ENCODE results near the gene MYH11. TPM values are rescaled to one million over a fixed set of nuclear protein-coding genes. Genes with fewer than 3 reads are reported as not detected.

MYH11 gene
- total RNA-seq, 1 donor from 2014 or later: 0.04 TPM

DNA sequence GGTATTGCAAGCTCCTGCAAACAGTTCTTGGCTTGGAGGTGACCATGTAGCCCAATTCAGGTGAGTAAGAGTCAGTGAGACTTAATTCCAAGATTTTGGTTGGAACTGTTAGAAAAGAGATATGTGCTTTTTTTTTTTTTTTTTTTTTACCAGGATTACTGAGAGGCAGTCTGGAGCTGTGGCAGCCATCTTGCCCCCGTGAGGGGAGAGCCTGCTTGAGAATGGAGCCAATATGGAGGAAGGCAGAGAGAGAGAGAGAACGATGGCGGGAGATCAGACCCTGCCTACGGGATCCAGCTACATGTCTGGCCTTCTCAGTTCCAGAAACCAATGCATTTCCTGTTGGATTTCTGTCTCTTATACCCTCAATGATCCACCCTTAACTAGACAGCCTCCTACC is 97.8 kb downstream of the MYH11 start:
- no peaks in the 10 kb centered on the region for H3K27me3 ChIP-seq (ENCODE audit: control insufficient read depth, insufficient read depth, low read length)
- DNase-seq (ENCODE audit: low read depth): no peak
- no peaks in the 10 kb centered on the region for H3K36me3 ChIP-seq (ENCODE audit: control insufficient read depth, insufficient read depth, low read length)
- TF ChIP-seq, protein P1, sequence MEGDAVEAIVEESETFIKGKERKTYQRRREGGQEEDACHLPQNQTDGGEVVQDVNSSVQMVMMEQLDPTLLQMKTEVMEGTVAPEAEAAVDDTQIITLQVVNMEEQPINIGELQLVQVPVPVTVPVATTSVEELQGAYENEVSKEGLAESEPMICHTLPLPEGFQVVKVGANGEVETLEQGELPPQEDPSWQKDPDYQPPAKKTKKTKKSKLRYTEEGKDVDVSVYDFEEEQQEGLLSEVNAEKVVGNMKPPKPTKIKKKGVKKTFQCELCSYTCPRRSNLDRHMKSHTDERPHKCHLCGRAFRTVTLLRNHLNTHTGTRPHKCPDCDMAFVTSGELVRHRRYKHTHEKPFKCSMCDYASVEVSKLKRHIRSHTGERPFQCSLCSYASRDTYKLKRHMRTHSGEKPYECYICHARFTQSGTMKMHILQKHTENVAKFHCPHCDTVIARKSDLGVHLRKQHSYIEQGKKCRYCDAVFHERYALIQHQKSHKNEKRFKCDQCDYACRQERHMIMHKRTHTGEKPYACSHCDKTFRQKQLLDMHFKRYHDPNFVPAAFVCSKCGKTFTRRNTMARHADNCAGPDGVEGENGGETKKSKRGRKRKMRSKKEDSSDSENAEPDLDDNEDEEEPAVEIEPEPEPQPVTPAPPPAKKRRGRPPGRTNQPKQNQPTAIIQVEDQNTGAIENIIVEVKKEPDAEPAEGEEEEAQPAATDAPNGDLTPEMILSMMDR (IDR thresholded peaks at IDR 0.05; ENCODE audit: insufficient read depth, low read length, poor library complexity, severe bottlenecking): no peak
- H3K4me3 ChIP-seq (ENCODE audit: low read depth, low read length): no peak overlapping the region

DNA sequence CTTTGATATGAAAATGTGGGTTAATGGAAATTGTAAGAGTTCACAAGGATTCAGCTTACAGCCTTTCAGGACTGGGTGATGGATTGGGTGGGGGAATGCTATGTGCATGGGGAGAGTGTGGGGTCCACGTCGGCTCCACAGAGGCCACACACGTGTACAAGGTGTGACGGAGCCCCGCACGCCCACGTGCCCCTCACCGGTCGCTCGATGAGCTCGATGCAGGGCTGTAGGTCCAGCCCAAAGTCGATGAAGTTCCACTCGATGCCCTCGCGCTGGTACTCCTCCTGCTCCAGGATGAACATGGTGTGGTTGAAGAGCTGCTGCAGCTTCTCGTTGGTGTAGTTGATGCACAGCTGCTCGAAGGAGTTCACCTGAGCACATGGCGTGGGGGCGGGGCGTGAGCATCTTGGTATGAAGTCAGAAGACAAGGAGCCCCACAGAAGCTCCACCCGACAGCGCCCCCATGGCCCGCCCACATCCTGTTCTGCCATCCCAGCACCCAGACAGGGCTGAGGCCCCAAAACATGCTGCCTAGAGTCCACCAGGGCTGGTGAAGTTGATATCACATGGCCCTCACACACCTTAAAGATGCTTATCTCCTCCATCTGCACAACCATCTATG is 99.1 kb downstream of the MYH11 start:
- no peak for DNase-seq (ENCODE audit: low read depth)
- no peak overlapping the region for H3K4me3 ChIP-seq (ENCODE audit: low read depth, low read length)
- TF ChIP-seq, protein P1 (IDR thresholded peaks at IDR 0.05; ENCODE audit: insufficient read depth, low read length, poor library complexity, severe bottlenecking): no peak

DNA sequence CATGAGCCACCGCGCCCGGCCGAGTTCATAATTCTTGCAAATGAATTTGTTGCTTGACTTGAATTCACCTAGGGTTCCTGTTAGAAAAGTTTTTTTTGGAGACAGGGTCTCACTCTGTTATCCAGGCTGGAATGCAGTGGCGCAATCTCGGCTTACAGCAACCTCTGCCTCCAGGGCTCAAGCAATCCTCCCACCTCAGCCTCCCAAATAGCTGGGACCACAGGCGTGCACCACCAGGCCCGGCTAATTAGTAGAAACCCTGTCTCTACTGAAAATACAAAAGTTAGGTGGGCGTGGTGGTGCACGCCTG is 99.8 kb downstream of the MYH11 start:
- H3K4me3 ChIP-seq (ENCODE audit: low read depth, low read length): no peak overlapping the region
- no peaks in the 10 kb centered on the region for H3K36me3 ChIP-seq (ENCODE audit: control insufficient read depth, insufficient read depth, low read length)
- no peak for DNase-seq (ENCODE audit: low read depth)
- TF ChIP-seq, protein P1 (IDR thresholded peaks at IDR 0.05; ENCODE audit: insufficient read depth, low read length, poor library complexity, severe bottlenecking): no peak
- H3K27me3 ChIP-seq (ENCODE audit: control insufficient read depth, insufficient read depth, low read length): no peaks in the 10 kb centered on the region

More for the DNA sequence above, 99.1 kb downstream of the MYH11 start:
- Histone ChIP-seq H3K27me3 (ENCODE audit: control insufficient read depth, insufficient read depth, low read length) (no peaks in the 10 kb centered on the region), H3K36me3 (ENCODE audit: control insufficient read depth, insufficient read depth, low read length) (no peaks in the 10 kb centered on the region)

DNA sequence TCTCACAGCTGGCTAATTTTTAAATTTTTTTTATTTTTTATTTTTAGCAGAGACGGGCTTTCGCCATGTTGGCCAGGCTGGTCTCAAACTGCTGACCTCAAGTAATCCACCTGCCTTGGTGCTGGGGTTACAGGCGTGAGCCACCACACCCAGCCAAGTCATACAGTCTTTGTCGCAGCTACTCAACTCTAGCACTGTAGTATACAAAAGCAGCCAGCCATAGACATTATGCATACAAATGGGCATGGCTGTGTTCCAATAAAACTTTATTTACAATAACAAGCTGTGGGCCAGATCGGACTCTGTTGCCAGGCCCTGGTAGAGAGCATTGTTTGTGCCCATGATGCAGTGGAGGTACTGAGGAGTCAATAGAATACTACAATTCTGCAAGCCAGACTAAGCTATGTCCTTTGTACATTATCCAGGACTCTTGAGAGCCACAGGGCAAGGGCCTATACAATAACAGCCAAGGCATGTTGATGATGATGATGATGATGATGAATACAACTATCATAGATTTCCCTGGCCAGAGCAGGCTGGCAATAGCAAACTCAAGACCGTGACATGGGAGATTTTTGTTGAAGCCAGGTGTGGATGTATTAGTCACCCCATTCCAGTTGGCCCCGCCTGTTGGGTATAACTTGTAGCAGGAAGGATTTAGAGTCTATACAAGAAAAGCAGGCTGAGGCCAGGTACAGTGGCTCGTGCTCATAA is 101.8 kb downstream of the MYH11 start:
- Histone ChIP-seq H3K4me3 (ENCODE audit: low read depth, low read length) (no peak overlapping the region), H3K27me3 (ENCODE audit: control insufficient read depth, insufficient read depth, low read length) (no peaks in the 10 kb centered on the region), H3K36me3 (ENCODE audit: control insufficient read depth, insufficient read depth, low read length) (no peaks in the 10 kb centered on the region)
- no peak for DNase-seq (ENCODE audit: low read depth)
- TF ChIP-seq, protein P1 (IDR thresholded peaks at IDR 0.05; ENCODE audit: insufficient read depth, low read length, poor library complexity, severe bottlenecking): no peak

DNA sequence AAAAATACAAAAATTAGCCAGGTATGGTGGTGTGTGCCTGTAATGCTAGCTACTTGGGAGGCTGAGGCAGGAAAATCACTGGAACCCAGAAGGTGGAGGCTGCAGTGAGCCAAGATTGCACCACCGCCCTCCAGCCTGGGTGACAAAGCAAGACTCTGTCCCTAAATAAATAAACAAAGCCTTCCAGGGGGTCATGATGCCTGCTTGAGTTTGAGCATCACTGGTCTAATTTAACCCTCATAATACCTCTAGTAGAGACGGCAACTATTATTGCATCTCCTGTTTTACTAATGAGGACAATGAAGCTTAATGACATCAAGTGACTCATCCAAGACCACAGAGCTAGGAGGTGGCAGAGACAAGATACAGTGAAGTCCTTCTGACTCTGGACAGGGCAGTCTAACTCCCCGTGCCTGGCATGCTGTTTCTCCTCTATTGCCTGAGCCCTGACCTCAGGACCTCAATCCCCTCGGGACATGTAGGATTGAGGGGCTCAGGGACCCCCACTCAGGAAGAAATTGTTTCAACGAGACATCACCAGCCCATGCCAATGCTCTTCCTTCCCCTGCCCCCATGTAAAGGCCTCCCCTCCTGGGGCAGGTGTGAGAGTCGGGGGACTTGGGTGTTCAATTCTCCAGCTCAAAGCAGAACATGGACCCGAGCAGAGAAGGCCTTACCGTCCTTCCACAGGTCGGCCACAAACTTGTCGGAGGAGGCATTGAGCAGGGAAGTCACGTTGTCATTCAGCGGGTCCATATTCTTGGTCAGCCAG is 103.9 kb downstream of the MYH11 start:
- Histone ChIP-seq H3K27me3 (ENCODE audit: control insufficient read depth, insufficient read depth, low read length) (no peaks in the 10 kb centered on the region), H3K36me3 (ENCODE audit: control insufficient read depth, insufficient read depth, low read length) (no peaks in the 10 kb centered on the region), H3K4me3 (ENCODE audit: low read depth, low read length) (no peak overlapping the region)
- TF ChIP-seq, protein P1 (IDR thresholded peaks at IDR 0.05; ENCODE audit: insufficient read depth, low read length, poor library complexity, severe bottlenecking): no peak
- DNase-seq (ENCODE audit: low read depth): no peak
